Stimulated activated CD8-positive, alpha-beta memory T cell treated with anti-CD3 and anti-CD28 coated beads, Interleukin-12 subunit alpha, Interleukin-12 subunit beta, amount 100 ng/mL, for 24 hours (primary cell): ENCODE data around the gene TMEM41A.
A peak's percentile ranks its signal among the peaks of the same experiment; 100 is the strongest.

Source experiments
- DNase-seq: peaks from one replicate; pipeline ENCODE4 v3.0.0-alpha.2; 2020; ENCODE audit errors: extremely low read depth

TMEM41A gene

GRCh38 chr3:185498503-185499396 lies at the start of gene TMEM41A:
TMEM41A (minus strand) TSS chr3:185499035; CDS start chr3:185498961, 74 bp downstream.
- peak; percentile 75 for DNase-seq

GRCh38 chr3:185540695-185541094 lies 41.9 kb upstream of the TMEM41A start:
- no peak for DNase-seq

- DNase-seq, result no peak
Measured at GRCh38 chr3:185539934-185540333, 41.1 kb upstream of the TMEM41A start.

DNA sequence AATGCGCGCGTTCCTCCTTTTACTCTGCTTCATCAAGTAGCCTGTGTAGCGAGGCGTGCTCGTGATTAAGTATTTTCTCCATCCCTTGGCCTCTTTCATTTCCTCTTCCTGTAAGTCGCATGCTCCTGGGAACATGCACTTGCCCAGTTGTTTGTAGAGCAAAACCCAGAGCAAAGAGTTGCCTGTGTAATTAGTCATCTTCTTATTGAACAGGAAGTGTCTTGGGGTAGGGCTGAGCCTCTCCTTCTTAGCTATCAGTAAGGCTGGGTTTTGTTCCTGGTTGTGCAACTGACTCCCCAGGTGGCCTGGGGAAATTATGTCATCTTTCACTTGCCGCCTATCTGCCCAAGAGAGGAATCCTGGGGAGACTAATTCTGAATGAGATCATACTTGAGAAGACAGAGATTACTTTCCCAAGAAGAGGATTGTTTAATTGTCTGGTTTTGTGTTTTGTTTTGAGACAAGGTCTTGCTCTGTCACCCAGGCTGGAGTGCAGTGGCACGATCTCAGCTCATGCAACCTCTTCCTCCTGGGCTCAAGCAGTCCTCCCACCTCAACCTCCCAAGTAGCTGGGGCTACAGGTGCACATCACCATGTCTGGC lies 38.6 kb upstream of the TMEM41A start:
- DNase-seq, result no peak

- DNase-seq, result no peak
Measured at GRCh38 chr3:185534511-185534910, 35.7 kb upstream of the TMEM41A start.

DNA sequence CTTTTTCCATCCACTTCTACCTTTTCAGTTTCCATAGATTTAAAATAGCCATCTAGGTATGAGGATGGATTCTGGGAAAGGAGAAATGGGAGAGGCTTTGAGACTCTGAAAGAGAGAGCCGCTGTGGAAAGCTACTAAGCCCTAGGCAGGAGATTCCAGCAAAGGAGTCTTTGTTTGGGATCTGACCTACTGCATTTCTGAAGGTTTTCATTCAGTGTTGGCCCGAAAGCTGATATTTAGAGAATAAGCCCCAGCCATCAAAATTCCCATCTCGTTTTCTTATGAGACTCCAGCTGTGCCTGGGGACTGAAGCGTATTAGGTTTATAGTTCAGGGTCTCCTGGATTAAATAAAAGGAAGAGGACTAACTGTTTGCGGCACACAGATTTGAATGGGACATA lies 34.1 kb upstream of the TMEM41A start:
- DNase-seq, result no peak

DNA sequence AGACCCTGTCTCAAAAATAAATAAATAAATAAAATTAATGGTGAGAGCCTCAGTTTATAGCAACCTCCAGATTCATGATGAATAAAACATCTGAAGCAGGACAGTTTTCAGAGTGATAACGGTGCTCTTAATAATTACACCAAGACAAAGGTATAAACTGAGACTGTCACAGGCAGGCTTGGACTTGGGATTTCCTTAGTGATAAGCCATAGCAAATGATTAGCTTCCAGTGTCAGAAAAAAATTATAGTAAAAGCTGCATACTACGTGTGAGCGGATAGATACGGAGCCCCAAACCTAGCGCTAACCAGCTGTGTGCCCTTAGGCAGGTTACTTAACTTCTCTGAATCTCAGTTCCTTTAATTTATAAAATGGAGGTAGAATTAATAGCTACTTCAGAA lies 32.0 kb upstream of the TMEM41A start:
- DNase-seq, result no peak

DNA sequence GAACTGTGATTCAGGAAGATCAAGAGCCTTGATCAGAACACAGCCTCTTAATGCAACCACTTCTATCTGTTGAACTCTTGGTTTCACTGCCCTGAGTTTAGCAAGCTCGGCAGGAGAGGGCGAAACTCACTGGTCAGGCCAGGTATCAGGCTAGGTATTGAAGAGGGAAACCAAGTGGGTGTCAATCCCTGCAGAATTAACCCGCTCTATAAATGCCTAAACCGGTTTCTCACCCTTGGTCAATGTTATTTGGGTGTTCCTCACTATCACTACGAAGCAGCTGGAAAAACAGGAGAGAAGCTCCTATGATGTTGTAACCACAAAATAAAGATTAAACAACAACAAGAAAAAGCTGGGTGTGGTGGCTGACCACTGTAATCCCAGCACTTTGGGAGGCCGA lies 29.7 kb upstream of the TMEM41A start:
- no peak for DNase-seq

DNA sequence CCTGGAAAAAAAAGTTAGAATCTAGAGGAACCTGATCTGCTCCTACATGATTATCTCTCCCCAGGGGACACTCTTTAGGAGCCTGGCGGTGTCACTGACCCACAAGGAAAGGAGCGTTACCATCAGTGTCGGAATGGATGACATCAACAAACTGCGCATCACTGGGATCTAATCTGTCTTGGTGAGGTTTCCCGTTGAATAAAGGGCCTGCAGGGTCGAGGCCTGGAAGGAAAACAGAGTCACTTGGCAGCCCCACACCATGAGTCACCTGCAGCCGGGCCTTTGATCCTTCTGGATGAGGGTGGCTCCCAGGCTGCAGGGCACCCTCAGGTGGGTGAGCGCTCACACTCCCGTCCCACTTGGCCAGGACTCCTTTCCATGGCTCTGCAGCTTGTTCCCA lies 28.5 kb upstream of the TMEM41A start:
- no peak for DNase-seq

GRCh38 chr3:185526349-185526951 lies 27.6 kb upstream of the TMEM41A start:
- no peak for DNase-seq

DNA sequence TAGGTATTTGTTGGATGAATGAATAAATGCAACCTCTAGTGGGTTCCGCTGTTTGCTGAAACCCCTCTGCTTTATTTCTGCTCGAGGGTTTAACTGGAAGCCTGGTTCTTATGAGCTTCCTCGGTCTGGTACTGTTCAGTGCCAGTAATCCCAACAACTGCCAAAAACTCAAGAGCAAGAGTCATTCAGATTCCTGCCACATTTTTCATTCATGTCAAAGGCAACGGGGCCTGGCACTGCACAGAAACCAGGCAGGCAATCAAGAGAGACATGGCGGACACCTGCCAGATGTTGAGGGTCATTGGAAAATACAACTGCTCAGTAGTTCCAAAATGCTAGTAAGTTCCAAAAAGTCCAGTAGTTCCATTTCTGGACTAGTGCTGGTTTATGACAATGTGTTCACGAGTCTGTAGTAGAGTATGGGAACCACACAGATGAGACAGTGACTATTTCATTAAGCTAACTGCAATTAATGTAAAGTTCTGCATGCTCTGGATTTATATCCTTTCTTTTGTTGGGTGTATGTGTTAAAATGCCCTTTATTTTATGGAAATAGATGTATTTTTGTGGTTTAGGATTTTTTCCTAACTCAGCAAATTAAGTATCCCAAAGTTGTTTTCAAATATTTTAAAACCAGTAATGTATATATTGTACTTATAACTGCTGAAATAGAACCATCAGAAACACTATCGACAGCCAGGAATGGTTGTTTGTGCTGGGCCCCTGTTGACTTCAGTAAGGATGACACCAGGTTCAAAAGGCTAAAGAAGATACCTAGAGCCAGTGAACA lies 22.7 kb upstream of the TMEM41A start:
- no peak for DNase-seq

DNA sequence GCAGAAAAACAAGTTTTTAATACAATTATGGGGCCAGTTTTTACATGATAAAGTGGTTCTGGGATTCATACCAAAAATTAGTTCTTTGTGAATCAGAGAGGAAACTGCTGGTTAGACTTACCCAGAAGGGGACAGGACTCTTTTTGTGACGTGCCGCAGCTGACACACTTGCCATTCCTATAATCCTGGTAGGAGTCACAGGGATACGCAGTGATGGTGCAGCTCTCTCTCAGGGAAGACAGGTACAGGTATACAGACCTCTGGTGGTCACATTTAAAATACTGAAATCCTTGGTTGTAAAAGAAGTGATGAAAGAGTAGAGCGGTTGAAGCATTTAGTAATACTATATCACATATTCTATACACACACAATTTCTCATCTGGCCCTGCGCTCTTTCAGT lies 20.2 kb upstream of the TMEM41A start:
- DNase-seq, result no peak

GRCh38 chr3:185517387-185518130 lies 18.7 kb upstream of the TMEM41A start:
- no peak for DNase-seq

- no peak for DNase-seq
Measured at GRCh38 chr3:185511711-185512110, 12.9 kb upstream of the TMEM41A start.

DNA sequence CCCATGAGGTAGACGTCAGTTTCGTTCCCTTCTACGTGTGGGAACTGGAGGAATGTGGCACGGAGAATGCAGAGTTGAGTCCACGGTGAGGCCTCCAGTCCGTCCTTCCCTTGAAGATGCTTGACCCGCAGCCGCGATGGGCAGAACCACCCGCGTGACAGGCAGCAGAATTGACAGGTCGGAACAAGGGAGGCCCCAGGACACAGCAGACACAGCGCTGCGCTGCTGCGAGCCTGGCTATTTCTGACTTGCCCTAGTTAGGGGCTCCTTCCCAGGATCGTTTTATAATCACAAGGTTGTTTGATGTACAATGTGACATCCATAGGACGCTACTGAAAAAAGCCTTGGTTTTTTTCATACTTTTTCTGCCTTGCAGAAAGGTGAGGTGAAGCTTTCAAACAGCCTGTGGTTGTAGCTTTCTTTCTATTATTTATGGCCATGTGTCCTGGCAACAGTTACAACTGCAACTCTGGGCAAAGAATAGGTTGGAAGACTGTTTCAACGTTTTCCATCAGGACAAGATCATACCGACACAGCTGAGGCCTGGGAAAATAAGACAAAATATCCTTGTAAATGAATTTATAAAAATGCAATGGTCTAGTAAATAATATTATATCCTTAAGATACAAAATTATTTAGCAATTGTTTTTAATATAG lies 9.6 kb upstream of the TMEM41A start:
- DNase-seq, result no peak

DNA sequence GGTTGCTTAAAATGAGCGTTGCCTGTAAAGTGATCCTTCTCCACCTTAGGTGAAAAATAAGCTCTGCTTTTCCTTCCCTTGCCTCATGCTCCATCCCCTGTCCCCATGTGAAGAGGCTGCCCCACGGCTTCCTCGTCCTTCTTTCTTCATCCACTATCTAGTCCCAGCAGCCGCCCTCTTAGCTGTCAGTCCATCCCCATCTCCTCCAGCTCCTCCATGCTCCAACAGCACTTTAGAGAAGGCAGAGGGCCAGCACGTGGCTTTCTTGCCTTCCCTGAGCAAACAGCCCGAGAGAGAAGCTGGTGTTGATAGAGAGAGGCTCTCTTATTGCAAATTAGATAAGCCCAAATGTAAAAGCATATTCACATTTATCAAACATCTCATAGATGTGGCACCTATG lies 9.0 kb upstream of the TMEM41A start:
- no peak for DNase-seq

GRCh38 chr3:185504636-185505035 lies 5.8 kb upstream of the TMEM41A start:
- no peak for DNase-seq

GRCh38 chr3:185503521-185503920 lies 4.7 kb upstream of the TMEM41A start:
- no peak for DNase-seq

DNA sequence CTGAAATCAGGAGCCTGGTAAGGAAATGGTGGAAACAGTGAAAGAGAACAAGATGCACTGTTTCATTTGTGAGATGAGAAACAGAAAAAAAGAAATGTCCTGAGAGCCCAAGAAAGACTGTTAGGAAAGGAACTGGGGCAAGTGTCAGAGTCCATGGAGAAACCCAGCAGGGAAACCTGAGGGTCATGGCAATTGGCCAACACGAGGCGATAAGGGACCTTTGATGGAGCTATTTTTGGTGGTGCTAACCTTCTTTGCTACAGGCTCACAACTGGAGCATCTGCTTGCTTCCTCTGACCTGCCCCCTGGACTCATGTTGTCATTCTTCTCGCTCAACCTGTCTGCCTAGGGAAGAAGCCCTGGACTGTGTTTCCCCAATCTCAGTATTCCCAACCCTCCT lies 4.2 kb upstream of the TMEM41A start:
- no peak for DNase-seq

DNA sequence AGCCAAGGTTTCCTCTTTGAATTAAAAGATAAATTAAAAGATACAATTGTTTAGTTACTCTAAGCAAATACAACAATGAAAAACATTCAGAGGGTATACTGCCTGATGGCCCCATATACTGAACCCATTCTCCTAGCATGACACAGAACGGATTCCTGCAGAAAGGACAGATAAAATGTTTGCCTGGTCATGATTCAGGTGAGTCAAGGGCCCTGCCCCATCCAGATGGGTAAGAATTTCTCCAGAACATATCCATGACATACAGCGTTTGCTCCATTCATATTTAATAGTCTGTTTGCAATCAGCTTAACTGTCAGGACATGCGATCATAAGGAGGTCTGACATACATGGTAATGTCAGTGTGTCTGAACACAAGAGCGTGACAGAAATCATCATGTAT lies 8.6 kb downstream of the TMEM41A start:
- no peak for DNase-seq

DNA sequence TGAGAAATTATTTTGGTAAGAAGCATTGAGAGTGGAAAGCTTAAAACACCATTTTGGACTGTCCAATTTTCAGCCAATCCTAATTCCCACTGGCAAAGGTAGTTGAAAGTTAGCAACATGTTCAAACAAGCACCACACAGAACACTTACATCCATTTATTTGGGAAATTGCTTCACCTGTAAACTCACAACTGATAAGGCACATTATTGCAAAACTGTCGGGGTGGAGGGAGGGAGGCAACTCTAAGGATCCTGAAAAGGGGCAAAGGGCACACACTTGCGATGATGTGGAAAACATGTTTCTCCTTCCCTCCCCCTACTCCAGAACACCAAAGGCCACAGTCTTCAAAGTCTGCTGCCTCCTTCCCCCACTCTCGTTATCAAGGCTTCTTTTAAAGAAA lies 9.4 kb downstream of the TMEM41A start:
- DNase-seq, result no peak
